ENCODE data around the gene NKX2-3.
A peak's percentile ranks its signal among the peaks of the same experiment; 100 is the strongest.

Gene NKX2-3

DNA sequence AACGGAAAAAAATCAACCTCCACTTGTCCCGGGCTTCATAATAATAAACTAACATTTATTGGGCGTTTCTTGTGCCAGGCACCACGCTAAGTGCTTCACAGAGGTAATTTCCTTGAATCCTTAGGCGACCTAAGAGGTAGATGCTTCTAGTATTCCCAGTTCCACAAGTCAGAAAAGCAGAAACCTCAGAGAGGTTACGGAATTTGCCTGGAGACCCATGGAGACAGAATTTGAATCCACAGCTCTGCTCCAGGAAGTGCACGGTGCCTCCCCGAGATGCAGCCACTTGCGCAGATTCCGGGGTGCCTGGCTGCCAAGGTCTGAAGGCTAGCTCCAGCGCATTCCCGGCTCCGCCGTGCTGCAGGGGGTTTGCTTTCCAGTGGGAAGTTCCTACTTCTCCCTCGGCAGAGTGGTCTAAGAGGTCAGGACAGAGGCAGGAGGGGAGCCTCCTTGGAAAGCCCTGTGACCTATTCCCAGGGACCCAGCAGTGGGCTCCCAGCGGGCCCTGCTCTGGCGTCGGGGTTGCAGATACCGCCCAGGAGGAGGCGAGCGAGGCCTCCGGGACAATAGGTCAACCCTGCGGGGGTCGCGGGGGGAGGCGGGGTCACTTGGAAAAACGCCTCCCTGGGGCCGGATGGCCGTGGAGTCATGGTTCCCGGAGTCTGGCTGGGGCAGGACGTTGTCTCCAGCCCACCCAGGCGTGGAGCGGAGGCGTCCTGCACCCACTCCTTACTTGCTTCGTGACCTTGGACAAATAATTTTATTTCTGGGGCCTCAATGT lies 10.1 kb upstream of the NKX2-3 start:
- no peaks in the 10 kb centered on the region for H3K9me3 Mint-ChIP-seq
- peak overlapping the region; percentile 50 for H3K4me3 Mint-ChIP-seq
- no peak overlapping the region for H3K27ac Mint-ChIP-seq
- H3K4me1 Mint-ChIP-seq: peaks cover 8% of the 10 kb centered on the region
- no peaks in the 10 kb centered on the region for H3K36me3 Mint-ChIP-seq
- ATAC-seq: no peak
- DNase-seq (ENCODE audit: low spot score in 2 of 2): no peak

GRCh38 chr10:99523251-99523773 lies 9.4 kb upstream of the NKX2-3 start:
- no peak for DNase-seq (ENCODE audit: low spot score in 2 of 2)
- Mint-ChIP-seq H3K4me3 (peak overlapping the region; percentile 50), H3K36me3 (no peaks in the 10 kb centered on the region), H3K27ac (no peak overlapping the region), H3K9me3 (no peaks in the 10 kb centered on the region), H3K4me1 (peaks cover 8% of the 10 kb centered on the region)
- no peak for ATAC-seq

DNA sequence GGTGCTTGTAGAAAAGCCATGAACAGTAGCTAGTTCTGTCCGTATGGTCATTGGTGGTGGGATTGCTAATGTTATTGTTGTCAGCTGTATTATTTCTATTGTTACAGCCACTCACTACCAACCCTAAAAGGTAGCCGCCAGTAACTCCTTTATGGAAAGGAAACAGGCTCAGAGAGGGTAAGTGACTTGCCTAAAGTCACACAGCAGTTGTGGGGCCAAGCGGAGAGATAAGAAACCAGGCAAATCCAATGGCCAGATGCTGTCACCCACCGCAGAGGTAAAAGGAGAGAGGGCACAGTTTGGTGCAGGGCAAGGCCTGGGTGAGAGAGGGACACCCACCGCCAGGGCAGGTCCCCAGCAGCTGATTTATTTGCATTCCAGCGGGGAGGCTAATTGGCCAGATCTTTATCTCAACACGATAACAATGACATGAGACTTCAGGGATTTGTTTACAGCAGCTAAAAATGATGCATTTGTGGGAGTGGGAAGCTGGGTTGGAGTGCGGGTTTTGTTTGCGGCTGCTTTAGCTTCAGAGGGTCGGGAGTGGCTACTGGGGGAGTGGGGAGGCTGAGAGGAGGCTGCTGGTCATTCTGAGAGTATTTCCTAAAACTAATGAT lies 8.6 kb upstream of the NKX2-3 start:
- no peaks in the 10 kb centered on the region for H3K9me3 Mint-ChIP-seq
- no peaks in the 10 kb centered on the region for H3K36me3 Mint-ChIP-seq
- DNase-seq (ENCODE audit: low spot score in 2 of 2): no peak
- no peak overlapping the region for H3K27ac Mint-ChIP-seq
- ATAC-seq: no peak
- no peak overlapping the region for H3K4me3 Mint-ChIP-seq
- peaks cover 8% of the 10 kb centered on the region for H3K4me1 Mint-ChIP-seq

DNA sequence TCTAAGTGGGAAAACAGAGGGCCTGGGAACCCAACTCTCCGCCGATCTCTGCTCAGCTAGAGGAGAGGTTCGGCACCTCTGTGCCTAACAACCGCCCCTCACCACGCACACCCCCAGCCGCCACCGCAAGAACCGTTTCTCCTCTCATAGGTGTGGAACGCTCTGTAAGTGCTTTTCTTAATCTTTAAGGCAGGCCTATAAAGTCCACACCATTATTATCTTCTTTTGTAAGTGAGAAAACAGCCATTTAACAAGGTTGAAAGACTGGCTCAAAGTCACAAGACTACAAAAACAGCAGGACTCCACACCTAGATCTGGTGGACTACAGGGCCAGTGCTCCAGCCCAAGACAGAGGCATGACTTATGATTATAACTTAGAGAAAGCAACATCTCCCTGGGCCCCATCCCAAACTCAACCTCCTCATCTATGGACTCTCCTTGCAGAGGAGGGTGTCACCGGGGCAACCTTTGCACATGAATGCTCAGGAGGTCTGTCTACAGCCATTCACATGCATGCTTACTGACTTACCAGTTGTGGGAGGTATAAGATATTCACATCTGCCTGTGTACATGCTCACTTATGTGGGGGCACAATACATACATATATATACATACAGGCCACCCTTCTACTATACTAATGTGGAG lies 7.9 kb upstream of the NKX2-3 start:
- Mint-ChIP-seq H3K27ac (no peak overlapping the region), H3K4me3 (no peak overlapping the region)

GRCh38 chr10:99525897-99526296 lies 6.8 kb upstream of the NKX2-3 start:
- H3K4me1 Mint-ChIP-seq: peaks cover 19% of the 10 kb centered on the region
- no peak overlapping the region for H3K4me3 Mint-ChIP-seq
- DNase-seq (ENCODE audit: low spot score in 2 of 2): no peak
- no peak overlapping the region for H3K27ac Mint-ChIP-seq
- no peaks in the 10 kb centered on the region for H3K9me3 Mint-ChIP-seq
- H3K36me3 Mint-ChIP-seq: no peaks in the 10 kb centered on the region
- no peak for ATAC-seq

More for the DNA sequence above, 7.9 kb upstream of the NKX2-3 start:
- H3K9me3 Mint-ChIP-seq: no peaks in the 10 kb centered on the region
- H3K36me3 Mint-ChIP-seq: no peaks in the 10 kb centered on the region
- DNase-seq (ENCODE audit: low spot score in 2 of 2) (no peak), ATAC-seq (no peak)
- H3K4me1 Mint-ChIP-seq: peaks cover 10% of the 10 kb centered on the region

GRCh38 chr10:99526861-99527504 lies 5.8 kb upstream of the NKX2-3 start:
- ATAC-seq: no peak
- Mint-ChIP-seq H3K27ac (no peak overlapping the region), H3K36me3 (no peaks in the 10 kb centered on the region), H3K4me1 (peaks cover 20% of the 10 kb centered on the region), H3K4me3 (no peak overlapping the region), H3K9me3 (no peaks in the 10 kb centered on the region)
- DNase-seq (ENCODE audit: low spot score in 2 of 2): no peak

DNA sequence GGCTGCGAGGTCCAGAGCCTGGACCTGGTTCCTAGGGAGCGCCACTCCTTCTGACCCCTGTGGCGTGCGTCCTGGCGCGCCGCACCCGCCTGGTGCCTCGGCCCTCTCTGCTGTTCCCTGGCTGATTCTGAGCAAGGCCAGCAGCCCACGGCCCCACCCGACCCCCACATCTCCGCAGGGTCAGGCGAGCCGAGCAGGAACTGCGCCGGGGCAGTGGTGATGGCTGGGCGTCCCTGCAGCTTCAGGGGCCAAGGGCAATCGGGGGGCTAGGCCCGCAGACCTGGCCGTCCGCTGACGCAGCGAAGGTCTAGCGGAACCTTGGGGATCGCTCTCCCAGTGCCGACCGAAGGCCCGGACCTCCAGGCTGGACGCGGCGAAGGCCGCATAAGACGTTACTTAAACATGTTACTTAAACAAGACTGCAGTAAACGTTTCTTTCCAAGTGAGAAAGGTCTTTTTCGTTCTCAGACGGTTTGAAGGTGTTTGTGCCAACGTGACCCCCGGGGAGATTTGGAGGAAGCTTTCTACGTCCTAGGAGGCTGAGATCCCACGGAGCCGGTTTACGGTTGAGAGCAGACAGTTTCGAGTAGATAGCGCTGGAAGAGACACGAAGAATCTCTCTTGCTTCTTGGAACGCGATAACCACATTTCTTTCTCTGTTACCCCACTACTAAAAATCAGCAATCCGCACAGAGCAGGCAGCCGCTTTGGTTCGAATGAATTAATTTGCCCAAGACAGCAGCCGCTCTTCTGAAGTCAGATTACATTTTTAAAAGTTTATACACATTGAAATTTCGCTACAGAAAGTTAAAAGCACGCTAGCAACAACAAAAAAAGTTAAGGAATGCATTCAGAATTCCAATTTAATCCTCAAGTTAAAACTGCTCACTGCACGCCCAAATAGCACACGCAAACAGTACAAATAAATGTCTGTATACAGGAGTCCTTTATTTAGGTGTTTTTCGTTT lies 4.9 kb upstream of the NKX2-3 start:
- H3K9me3 Mint-ChIP-seq: no peaks in the 10 kb centered on the region
- ATAC-seq (no peak), DNase-seq (ENCODE audit: low spot score in 2 of 2) (no peak)
- no peak overlapping the region for H3K4me3 Mint-ChIP-seq
- no peaks in the 10 kb centered on the region for H3K36me3 Mint-ChIP-seq
- peaks cover 28% of the 10 kb centered on the region for H3K4me1 Mint-ChIP-seq
- no peak overlapping the region for H3K27ac Mint-ChIP-seq

- H3K4me3 Mint-ChIP-seq: no peak overlapping the region
- H3K27ac Mint-ChIP-seq: no peak overlapping the region
- H3K4me1 Mint-ChIP-seq: peaks cover 25% of the 10 kb centered on the region
These were observed 4.0 kb upstream of the NKX2-3 start for GRCh38 chr10:99528494-99529441.

GRCh38 chr10:99529591-99530107 lies 3.1 kb upstream of the NKX2-3 start:
- Mint-ChIP-seq H3K36me3 (peaks cover 9% of the 10 kb centered on the region), H3K4me3 (no peak overlapping the region), H3K9me3 (no peaks in the 10 kb centered on the region), H3K27ac (no peak overlapping the region), H3K4me1 (peaks cover 30% of the 10 kb centered on the region)
- no peak for ATAC-seq
- no peak for DNase-seq (ENCODE audit: low spot score in 2 of 2)

More at GRCh38 chr10:99528494-99529441, 4.0 kb upstream of the NKX2-3 start:
- no peak for ATAC-seq
- no peaks in the 10 kb centered on the region for H3K9me3 Mint-ChIP-seq
- DNase-seq (ENCODE audit: low spot score in 2 of 2): no peak
- peaks cover 4% of the 10 kb centered on the region for H3K36me3 Mint-ChIP-seq

GRCh38 chr10:99530108-99531025 lies 2.4 kb upstream of the NKX2-3 start:
- no peak overlapping the region for H3K4me3 Mint-ChIP-seq
- no peaks in the 10 kb centered on the region for H3K9me3 Mint-ChIP-seq
- DNase-seq (ENCODE audit: low spot score in 2 of 2) (no peak), ATAC-seq (no peak)
- H3K4me1 Mint-ChIP-seq: peaks cover 33% of the 10 kb centered on the region
- peaks cover 12% of the 10 kb centered on the region for H3K36me3 Mint-ChIP-seq
- no peak overlapping the region for H3K27ac Mint-ChIP-seq

- Mint-ChIP-seq H3K27ac (no peak overlapping the region), H3K36me3 (peaks cover 12% of the 10 kb centered on the region), H3K4me3 (no peak overlapping the region), H3K4me1 (peaks cover 37% of the 10 kb centered on the region), H3K9me3 (no peaks in the 10 kb centered on the region)
- no peak for DNase-seq (ENCODE audit: low spot score in 2 of 2)
- no peak for ATAC-seq
These were observed 1.6 kb upstream of the NKX2-3 start for GRCh38 chr10:99531026-99531695.

Data from stimulated activated effector memory CD8-positive, alpha-beta T cell treated with anti-CD3 and anti-CD28 coated beads, Interleukin-12 subunit alpha, Interleukin-12 subunit beta, amount 100 ng/mL, for 72 hours (primary cell).